IMR-90 (cell line): ENCODE data around the gene GJA4. TPM values are rescaled to one million over a fixed set of nuclear protein-coding genes. Genes with fewer than 3 reads are reported as not detected.

Experiments
- ATAC-seq: fragments of 200-7000 bp; cut with Tn5 transposase; 2 replicates; pipeline ENCODE4 v1.9.1; 2020; ENCODE audit warnings: low read depth, mild to moderate bottlenecking, moderate library complexity
- BruUV-seq: library from RNA; stranded (reverse); fragments of 400-500 nt; replicated peaks from 2 replicates; lab custom pipeline; 2021; lab: Mats Ljungman, UMichigan
- CTCF ChIA-PET: fragments of 300-600 bp; formaldehyde crosslinking; extraction: SDS; loops from one replicate; lab custom pipeline; 2021; ENCODE audit warnings: antibody characterized with exemption; lab: Yijun Ruan, JAX
- POLR2A ChIA-PET: fragments of 300-600 bp; sonication (Branson Sonifier 250); formaldehyde crosslinking; loops from one replicate; lab custom pipeline; 2022; ENCODE audit warnings: antibody characterized with exemption; ENCODE audit not compliant: unreplicated experiment; lab: Charles Lee
- DNase-seq: peaks from one replicate; pipeline ENCODE4 v3.0.0; 2013
- H2AFZ ChIP-seq: replicated peaks from 2 replicates; pipeline ENCODE3; 2013; ENCODE audit warnings: low read length, mild to moderate bottlenecking; ENCODE audit not compliant: poor library complexity
- H2AK5ac ChIP-seq: 2 replicates; pipeline ENCODE4 v1.6.1; 2013; ENCODE audit warnings: low read depth, low read length, inconsistent platforms
- H2AK9ac ChIP-seq: replicated peaks from 2 replicates; pipeline ENCODE3; 2013; ENCODE audit warnings: mild to moderate bottlenecking, low read depth, low read length, moderate library complexity; ENCODE audit not compliant: poor library complexity
- H2BK120ac ChIP-seq: 2 replicates; pipeline ENCODE4 v1.6.1; 2013; ENCODE audit warnings: low read depth, low read length, inconsistent platforms
- H2BK15ac ChIP-seq: 3 replicates; pipeline ENCODE4 v1.6.1; 2013; ENCODE audit warnings: low read depth, low read length, inconsistent platforms
- H2BK20ac ChIP-seq: 2 replicates; pipeline ENCODE4 v1.6.1; 2013; ENCODE audit warnings: low read depth, mild to moderate bottlenecking, inconsistent platforms, low read length, moderate library complexity
- H2BK5ac ChIP-seq: 2 replicates; pipeline ENCODE4 v1.6.1; 2013; ENCODE audit warnings: mild to moderate bottlenecking, low read depth, low read length, inconsistent platforms; ENCODE audit not compliant: poor library complexity, severe bottlenecking
- H3K14ac ChIP-seq: replicated peaks from 2 replicates; pipeline ENCODE4 v1.6.1; 2013; ENCODE audit warnings: low read depth, low read length, inconsistent platforms
- H3K18ac ChIP-seq: 2 replicates; pipeline ENCODE4 v1.6.1; 2013; ENCODE audit warnings: low read depth, low read length, control low read depth
- H3K23ac ChIP-seq: 2 replicates; pipeline ENCODE4 v1.6.1; 2013; ENCODE audit warnings: low read depth, low read length, inconsistent platforms
- H3K27ac ChIP-seq: 2 replicates; pipeline ENCODE4 v1.5.1; 2013; ENCODE audit warnings: mild to moderate bottlenecking, control low read depth, low read length; ENCODE audit not compliant: insufficient read depth
- H3K27me3 ChIP-seq: 2 replicates; pipeline ENCODE4 v1.6.1; 2013; ENCODE audit warnings: low read length; ENCODE audit not compliant: control insufficient read depth, insufficient read depth
- H3K36me3 ChIP-seq: 2 replicates; pipeline ENCODE4 v1.6.1; 2013; ENCODE audit warnings: low read length, mixed read lengths; ENCODE audit not compliant: control insufficient read depth, insufficient read depth
- H3K4ac ChIP-seq: 2 replicates; pipeline ENCODE4 v1.6.1; 2013; ENCODE audit warnings: low read depth, low read length, inconsistent platforms
- H3K4me1 ChIP-seq: 2 replicates; pipeline ENCODE4 v1.6.1; 2013; ENCODE audit warnings: low read length, mixed read lengths; ENCODE audit not compliant: control insufficient read depth, insufficient read depth
- H3K4me2 ChIP-seq: 2 replicates; pipeline ENCODE4 v1.6.1; 2013; ENCODE audit warnings: low read depth, mild to moderate bottlenecking, control low read depth, low read length, moderate library complexity
- H3K4me3 ChIP-seq: 2 replicates; pipeline ENCODE4 v1.5.1; 2013; ENCODE audit warnings: low read depth, mild to moderate bottlenecking, control low read depth, low read length, moderate library complexity; ENCODE audit not compliant: insufficient read depth
- H3K56ac ChIP-seq: 2 replicates; pipeline ENCODE4 v1.6.1; 2013; ENCODE audit warnings: low read length, inconsistent platforms; ENCODE audit not compliant: insufficient read depth; ENCODE audit errors: extremely low read depth
- H3K79me1 ChIP-seq, 2 experiments: 2 replicates each; pipeline ENCODE4 v1.6.1; 2013; ENCODE audit warnings: low read length in 2 of 2, inconsistent platforms in 1 of 2, low read depth in 1 of 2
- H3K9ac ChIP-seq: 2 replicates; pipeline ENCODE4 v1.6.1; 2013; ENCODE audit warnings: low read depth, low read length, control low read depth
- H3K9me1 ChIP-seq: 2 replicates; pipeline ENCODE4 v1.6.1; 2013; ENCODE audit warnings: low read length, inconsistent platforms; ENCODE audit not compliant: insufficient read depth
- H3K9me3 ChIP-seq: 2 replicates; pipeline ENCODE4 v1.6.1; 2013; ENCODE audit warnings: low read length; ENCODE audit not compliant: control insufficient read depth, insufficient read depth
- H4K20me1 ChIP-seq: 2 replicates; pipeline ENCODE4 v1.6.1; 2013; ENCODE audit warnings: low read length, inconsistent platforms; ENCODE audit not compliant: insufficient read depth
- H4K5ac ChIP-seq: 2 replicates; pipeline ENCODE4 v1.6.1; 2013; ENCODE audit warnings: mild to moderate bottlenecking, low read depth, low read length, control low read depth
- H4K8ac ChIP-seq, 2 experiments: 2 replicates each; pipeline ENCODE4 v1.6.1; 2013; ENCODE audit warnings: low read depth in 2 of 2, low read length in 2 of 2, control low read depth in 1 of 2, inconsistent platforms in 1 of 2
- H4K91ac ChIP-seq: 2 replicates; pipeline ENCODE4 v1.6.1; 2013; ENCODE audit warnings: low read depth, low read length, inconsistent platforms; ENCODE audit not compliant: insufficient read depth
- CEBPB ChIP-seq: IDR thresholded peaks from 2 replicates; pipeline ENCODE4 v1.6.1; 2012; ENCODE audit warnings: low read depth, low read length, improper control_type of control experiment
- CHD1 ChIP-seq: IDR thresholded peaks from 2 replicates; pipeline ENCODE4 v1.6.1; 2012; ENCODE audit warnings: low read depth, low read length, improper control_type of control experiment
- MAZ ChIP-seq: IDR thresholded peaks from 2 replicates; pipeline ENCODE4 v1.6.1; 2012; ENCODE audit warnings: low read depth, mild to moderate bottlenecking, low read length, improper control_type of control experiment, moderate library complexity, borderline replicate concordance
- RAD21 ChIP-seq: IDR thresholded peaks from 2 replicates; pipeline ENCODE4 v1.6.1; 2012; ENCODE audit warnings: low read length, improper control_type of control experiment
- RCOR1 ChIP-seq: IDR thresholded peaks from 2 replicates; pipeline ENCODE4 v1.6.1; 2012; ENCODE audit warnings: mild to moderate bottlenecking, low read length, improper control_type of control experiment; ENCODE audit not compliant: insufficient replicate concordance
- RFX5 ChIP-seq: IDR thresholded peaks from 2 replicates; pipeline ENCODE4 v1.8.0; 2012; ENCODE audit warnings: low read depth, mild to moderate bottlenecking, low read length, moderate library complexity
- SMC3 ChIP-seq: fragments of 150-350 bp; IDR thresholded peaks from 2 replicates; pipeline ENCODE4 v1.6.1; 2016; ENCODE audit warnings: low read depth, mild to moderate bottlenecking, antibody characterized with exemption, low read length, moderate library complexity
- WGBS, 2 experiments: methylation state at CpG; one replicate each; pipeline versions ENCODE4 v1.1.5 to v1.1.7; 2013; ENCODE audit warnings: missing lambda C conversion rate in 2 of 2; ENCODE audit not compliant: insufficient read length in 1 of 2; ENCODE audit errors: extremely low coverage in 2 of 2; 5-methylcytosine and 5-hydroxymethylcytosine counted together
- dilution Hi-C: fragments of 300-500 bp; cut with HindIII; formaldehyde crosslinking; loops from one replicate; pipeline ENCODE4 v1.14.3; 2018; ENCODE audit warnings: low sequenced_read_pairs; ENCODE audit not compliant: unreplicated experiment
- in situ Hi-C: fragments of 300-500 bp; cut with MboI; formaldehyde crosslinking; loops from 3 replicates; pipeline ENCODE4 v1.14.3; 2019; ENCODE audit warnings: low sequenced_read_pairs, inconsistent platforms, mixed read lengths
- intact Hi-C: fragments of 100-400 bp; cut with micrococcal nuclease; formaldehyde crosslinking; loops from 2 replicates; pipeline ENCODE4 v1.10.0; 2022
- polyA plus RNA-seq, 3 experiments: library from polyadenylated mRNA; depleted of rRNA; stranded (reverse); fragments of >200 nt; gene quantifications; 2 replicates each; pipeline ENCODE4 v1.2.3, GENCODE V29; 2012; ENCODE audit warnings: low replicate concordance in 1 of 3
- total RNA-seq: library from RNA; depleted of rRNA; stranded (reverse); fragments of >200 nt; gene quantifications from 2 replicates; pipeline ENCODE4 v1.2.3, GENCODE V29; 2012
- TF ChIP-seq, protein P1 (sequence below): fragments of 150-350 bp; IDR thresholded peaks from 2 replicates; pipeline ENCODE4 v1.6.1; 2017; ENCODE audit warnings: mild to moderate bottlenecking, antibody characterized with exemption, low read length, low read depth
- TF ChIP-seq, protein P2 (sequence below): fragments of 150-350 bp; IDR thresholded peaks from 2 replicates; pipeline ENCODE4 v1.6.1; 2016; ENCODE audit warnings: low read depth, mild to moderate bottlenecking, low read length, moderate library complexity, borderline replicate concordance
- TF ChIP-seq, protein P3 (sequence below): conservative IDR thresholded peaks from 2 replicates; pipeline ENCODE4 v1.5.1; 2012; ENCODE audit warnings: mild to moderate bottlenecking, low read depth, low read length, improper control_type of control experiment

The GJA4 gene
- total and polyA plus RNA-seq, 2 of the 4 experiments (the other 2 are of a cell fraction) = not detected

DNA sequence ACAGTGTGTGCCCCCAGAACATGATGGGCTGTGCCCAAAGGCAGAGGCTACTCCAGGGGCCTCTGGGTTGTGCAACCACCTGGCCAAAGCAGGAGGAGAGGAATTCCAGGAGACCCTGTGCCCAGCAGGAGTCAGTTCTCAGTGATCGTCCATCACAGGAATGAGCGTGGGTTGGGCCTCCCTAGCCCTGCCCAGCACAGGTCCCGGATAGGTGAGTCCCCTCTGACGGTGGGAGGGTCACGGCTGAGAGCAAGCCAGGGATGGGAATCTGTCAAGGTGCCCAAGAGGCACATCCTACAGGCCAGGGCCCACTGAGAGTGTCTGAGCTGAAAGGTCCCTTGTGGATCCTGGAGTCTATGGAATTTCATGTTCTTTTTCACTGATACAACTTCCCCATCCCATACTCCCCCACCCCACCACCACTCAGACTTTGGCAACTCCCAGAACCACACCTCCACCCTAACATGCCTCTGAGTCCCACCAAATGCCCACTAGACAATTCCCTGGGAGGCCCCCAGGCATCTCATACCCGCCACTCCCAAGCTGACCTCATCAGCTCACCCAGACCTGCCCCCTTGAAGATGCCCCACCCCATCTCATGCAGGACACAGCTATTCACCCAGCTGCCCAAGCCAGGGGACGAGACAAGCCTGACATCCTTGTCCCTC, 30.2 kb upstream of the GJA4 start:
- Histone ChIP-seq H2BK15ac (no peak overlapping the region), H3K4me3 (no peak overlapping the region), H3K23ac (no peak overlapping the region), H3K27ac (no peak overlapping the region), H3K4ac (no peak overlapping the region), H3K4me1 (no peaks in the 10 kb centered on the region), H3K56ac (no peak overlapping the region), H4K8ac (no peak overlapping the region), H3K18ac (no peak overlapping the region), H2AK9ac (no peak overlapping the region), H2AFZ (peak overlapping the region; percentile 32), H3K9me3 (no peaks in the 10 kb centered on the region), H3K36me3 (no peaks in the 10 kb centered on the region), H3K14ac (no peak overlapping the region), H2BK5ac (no peak overlapping the region), H4K91ac (no peak overlapping the region), H2BK20ac (no peak overlapping the region), H3K79me1 (no peaks in the 10 kb centered on the region), H3K4me2 (no peak overlapping the region), H2AK5ac (no peak overlapping the region), H3K9me1 (no peaks in the 10 kb centered on the region), H4K20me1 (no peaks in the 10 kb centered on the region), H3K27me3 (no peaks in the 10 kb centered on the region; the same call in none of the 2 replicates), H3K9ac (no peak overlapping the region), H2BK120ac (no peak overlapping the region), H4K5ac (no peak overlapping the region)
- DNase-seq (no peak), ATAC-seq (no peak)
- TF ChIP-seq SMC3 (no peak), MAZ (no peak), RCOR1 (no peak), CHD1 (no peak), RFX5 (no peak), CEBPB (no peak), RAD21 (no peak)
- TF ChIP-seq, protein P1, sequence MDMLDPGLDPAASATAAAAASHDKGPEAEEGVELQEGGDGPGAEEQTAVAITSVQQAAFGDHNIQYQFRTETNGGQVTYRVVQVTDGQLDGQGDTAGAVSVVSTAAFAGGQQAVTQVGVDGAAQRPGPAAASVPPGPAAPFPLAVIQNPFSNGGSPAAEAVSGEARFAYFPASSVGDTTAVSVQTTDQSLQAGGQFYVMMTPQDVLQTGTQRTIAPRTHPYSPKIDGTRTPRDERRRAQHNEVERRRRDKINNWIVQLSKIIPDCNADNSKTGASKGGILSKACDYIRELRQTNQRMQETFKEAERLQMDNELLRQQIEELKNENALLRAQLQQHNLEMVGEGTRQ = no peak
- TF ChIP-seq, protein P2, sequence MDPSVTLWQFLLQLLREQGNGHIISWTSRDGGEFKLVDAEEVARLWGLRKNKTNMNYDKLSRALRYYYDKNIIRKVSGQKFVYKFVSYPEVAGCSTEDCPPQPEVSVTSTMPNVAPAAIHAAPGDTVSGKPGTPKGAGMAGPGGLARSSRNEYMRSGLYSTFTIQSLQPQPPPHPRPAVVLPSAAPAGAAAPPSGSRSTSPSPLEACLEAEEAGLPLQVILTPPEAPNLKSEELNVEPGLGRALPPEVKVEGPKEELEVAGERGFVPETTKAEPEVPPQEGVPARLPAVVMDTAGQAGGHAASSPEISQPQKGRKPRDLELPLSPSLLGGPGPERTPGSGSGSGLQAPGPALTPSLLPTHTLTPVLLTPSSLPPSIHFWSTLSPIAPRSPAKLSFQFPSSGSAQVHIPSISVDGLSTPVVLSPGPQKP = no peak
- TF ChIP-seq, protein P3, sequence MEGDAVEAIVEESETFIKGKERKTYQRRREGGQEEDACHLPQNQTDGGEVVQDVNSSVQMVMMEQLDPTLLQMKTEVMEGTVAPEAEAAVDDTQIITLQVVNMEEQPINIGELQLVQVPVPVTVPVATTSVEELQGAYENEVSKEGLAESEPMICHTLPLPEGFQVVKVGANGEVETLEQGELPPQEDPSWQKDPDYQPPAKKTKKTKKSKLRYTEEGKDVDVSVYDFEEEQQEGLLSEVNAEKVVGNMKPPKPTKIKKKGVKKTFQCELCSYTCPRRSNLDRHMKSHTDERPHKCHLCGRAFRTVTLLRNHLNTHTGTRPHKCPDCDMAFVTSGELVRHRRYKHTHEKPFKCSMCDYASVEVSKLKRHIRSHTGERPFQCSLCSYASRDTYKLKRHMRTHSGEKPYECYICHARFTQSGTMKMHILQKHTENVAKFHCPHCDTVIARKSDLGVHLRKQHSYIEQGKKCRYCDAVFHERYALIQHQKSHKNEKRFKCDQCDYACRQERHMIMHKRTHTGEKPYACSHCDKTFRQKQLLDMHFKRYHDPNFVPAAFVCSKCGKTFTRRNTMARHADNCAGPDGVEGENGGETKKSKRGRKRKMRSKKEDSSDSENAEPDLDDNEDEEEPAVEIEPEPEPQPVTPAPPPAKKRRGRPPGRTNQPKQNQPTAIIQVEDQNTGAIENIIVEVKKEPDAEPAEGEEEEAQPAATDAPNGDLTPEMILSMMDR = no peak
- dilution Hi-C loops (no loop called here), intact Hi-C loops (no loop called here), in situ Hi-C loops (no loop called here)
- CTCF ChIA-PET = no interaction called here
- WGBS, 2 experiments = 33% methylated on average over 5 of the region's 7 CpGs; no CpG with 5 or more reads in 1 of the 2 experiments
- POLR2A ChIA-PET = no interaction called here
- BruUV-seq = no TSS peak
